T47D (cell line): ENCODE measurements around the gene SKI.

Experiments used
- DNase-seq, 2 experiments: peaks; one replicate each; pipeline versions ENCODE4 v3.0.0 to v3.0.0-alpha.2; 2011 to 2012; ENCODE audit warnings: low read depth in 1 of 2, low spot score in 1 of 2
- JUND ChIP-seq: IDR thresholded peaks from 2 replicates; pipeline ENCODE4 v1.6.1; 2012; ENCODE audit warnings: low read depth
- in situ Hi-C: cut with HindIII; loops from 2 replicates; pipeline ENCODE4 v1.10.0; 2016; ENCODE audit warnings: low sequenced_read_pairs, low pct_unique_long_range_greater_than_20kb

Gene SKI

GRCh38 chr1:2216767-2217058, 11.4 kb upstream of the SKI start:
- in situ Hi-C loops, result no loop called here
- DNase-seq, result no peak
- no peak for TF ChIP-seq JUND

DNA sequence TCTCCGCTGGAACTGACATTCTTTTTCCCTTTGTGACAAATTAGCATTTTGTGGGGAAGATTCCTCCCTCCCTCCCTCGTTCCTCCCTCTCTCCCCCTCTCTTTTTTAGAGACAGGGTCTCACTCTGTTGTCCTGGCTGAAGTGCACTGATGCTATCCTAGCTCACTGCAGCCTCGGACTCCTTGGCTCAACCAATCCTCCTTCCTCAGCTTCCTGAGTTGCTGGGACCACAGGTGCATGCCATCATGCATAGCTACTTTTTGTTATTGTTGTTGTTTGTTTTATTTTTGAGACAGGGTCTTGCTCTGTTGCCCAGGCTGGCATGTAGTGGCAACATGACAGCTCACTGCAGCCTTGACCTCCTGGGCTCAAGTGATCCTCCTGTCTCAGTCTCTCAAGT, 6.8 kb upstream of the SKI start:
- DNase-seq, result no peak
- no peak for TF ChIP-seq JUND
- in situ Hi-C loops, result no loop called here

- in situ Hi-C loops, result no loop called here
- no peak for TF ChIP-seq JUND
Measured at GRCh38 chr1:2224170-2224584, 3.9 kb upstream of the SKI start.

DNA sequence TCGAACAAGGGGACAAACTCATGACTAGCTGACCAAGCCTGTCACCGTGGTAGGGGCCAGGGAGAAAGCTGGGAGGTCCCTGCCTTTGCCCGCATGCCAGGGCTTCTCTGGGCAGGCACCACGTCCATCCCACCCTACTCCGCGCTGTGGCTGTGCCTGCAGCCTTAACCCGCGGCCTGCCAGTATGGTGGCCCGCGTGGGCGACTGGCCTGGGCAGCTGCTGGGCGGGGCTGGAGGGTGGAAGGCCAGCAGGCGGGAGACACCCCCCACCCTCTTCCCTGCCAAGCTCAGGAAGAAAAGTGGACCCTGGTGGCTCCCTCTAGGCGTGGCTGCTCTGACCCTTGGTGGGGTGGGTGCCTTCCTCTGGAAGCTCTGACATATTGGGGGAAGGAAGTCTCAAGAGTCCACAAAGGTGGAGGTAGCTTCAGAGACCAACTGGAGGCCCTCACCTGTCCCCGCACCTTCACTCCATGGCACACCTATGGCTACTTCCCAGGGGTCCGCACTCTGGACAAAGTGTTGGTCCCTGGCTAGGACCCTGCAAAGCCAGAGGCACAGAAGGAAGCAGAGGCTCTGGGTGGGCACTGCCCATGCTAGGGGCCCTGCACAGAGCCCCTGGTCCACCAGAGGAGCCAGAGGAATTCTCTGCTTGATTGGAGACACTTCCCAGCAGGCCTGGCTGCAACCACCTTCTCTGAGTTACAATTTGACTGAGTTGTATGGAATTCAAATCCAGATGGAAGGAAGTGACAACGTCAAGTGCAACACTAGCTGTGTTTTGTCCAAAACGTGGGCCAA, 3.3 kb upstream of the SKI start:
- no peak for DNase-seq
- no peak for TF ChIP-seq JUND
- in situ Hi-C loops, result no loop called here

More at GRCh38 chr1:2224170-2224584, 3.9 kb upstream of the SKI start:
- no peak for DNase-seq

DNA sequence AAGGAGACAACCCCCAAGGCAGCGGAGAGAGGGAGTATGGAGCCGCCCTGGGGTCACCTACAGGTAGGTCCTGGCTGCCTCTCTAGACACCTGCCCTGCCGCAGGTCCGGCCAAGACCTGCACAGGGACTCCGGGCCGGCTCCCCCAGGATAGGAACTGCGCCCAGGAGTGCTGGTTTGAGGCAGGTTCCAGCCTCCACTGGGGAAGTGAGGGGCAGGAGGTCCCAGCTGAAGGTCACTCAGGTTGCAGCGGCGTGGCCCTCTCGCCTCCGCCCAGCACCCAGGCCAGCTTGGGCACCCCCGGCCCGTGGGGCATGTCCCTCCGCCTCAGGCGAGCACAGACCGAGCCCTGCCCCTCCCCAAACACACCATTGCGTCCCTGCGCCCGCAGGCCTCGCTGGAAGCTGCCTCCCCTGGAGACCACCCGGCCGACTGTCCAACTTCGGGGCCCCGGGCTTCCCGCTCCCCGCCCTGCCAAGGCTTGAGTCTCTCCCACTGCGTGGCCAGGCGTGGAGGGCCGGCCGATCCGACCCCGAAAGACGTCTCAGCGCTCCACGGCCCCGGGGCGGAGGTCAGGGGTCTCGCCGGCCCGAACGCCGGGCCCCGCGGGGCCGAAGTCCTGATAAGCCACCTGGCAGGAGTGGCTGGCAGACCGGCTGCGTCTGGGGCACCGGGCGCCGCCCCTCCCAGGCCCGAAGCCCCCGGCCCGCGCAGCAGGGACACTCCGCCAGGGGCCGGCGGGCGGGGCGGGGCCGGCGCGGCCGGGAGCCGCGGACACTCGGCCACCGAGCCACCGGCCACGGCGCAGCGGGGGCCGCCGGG, 1.4 kb upstream of the SKI start:
- no peak for TF ChIP-seq JUND
- in situ Hi-C loops, result no loop called here
- no peak for DNase-seq

GRCh38 chr1:2227346-2228156, 568 bp upstream of the SKI start:
- no peak for TF ChIP-seq JUND
- in situ Hi-C loops, result no loop called here
- peak; percentile 96 to 98 for DNase-seq

DNA sequence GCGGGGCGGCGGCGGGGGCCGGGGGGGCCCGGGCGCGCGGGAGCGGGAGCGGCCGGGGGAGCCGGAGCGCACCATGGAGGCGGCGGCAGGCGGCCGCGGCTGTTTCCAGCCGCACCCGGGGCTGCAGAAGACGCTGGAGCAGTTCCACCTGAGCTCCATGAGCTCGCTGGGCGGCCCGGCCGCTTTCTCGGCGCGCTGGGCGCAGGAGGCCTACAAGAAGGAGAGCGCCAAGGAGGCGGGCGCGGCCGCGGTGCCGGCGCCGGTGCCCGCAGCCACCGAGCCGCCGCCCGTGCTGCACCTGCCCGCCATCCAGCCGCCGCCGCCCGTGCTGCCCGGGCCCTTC, 546 bp downstream of the SKI start:
- no peak for TF ChIP-seq JUND
- in situ Hi-C loops, result no loop called here
- no peak for DNase-seq

DNA sequence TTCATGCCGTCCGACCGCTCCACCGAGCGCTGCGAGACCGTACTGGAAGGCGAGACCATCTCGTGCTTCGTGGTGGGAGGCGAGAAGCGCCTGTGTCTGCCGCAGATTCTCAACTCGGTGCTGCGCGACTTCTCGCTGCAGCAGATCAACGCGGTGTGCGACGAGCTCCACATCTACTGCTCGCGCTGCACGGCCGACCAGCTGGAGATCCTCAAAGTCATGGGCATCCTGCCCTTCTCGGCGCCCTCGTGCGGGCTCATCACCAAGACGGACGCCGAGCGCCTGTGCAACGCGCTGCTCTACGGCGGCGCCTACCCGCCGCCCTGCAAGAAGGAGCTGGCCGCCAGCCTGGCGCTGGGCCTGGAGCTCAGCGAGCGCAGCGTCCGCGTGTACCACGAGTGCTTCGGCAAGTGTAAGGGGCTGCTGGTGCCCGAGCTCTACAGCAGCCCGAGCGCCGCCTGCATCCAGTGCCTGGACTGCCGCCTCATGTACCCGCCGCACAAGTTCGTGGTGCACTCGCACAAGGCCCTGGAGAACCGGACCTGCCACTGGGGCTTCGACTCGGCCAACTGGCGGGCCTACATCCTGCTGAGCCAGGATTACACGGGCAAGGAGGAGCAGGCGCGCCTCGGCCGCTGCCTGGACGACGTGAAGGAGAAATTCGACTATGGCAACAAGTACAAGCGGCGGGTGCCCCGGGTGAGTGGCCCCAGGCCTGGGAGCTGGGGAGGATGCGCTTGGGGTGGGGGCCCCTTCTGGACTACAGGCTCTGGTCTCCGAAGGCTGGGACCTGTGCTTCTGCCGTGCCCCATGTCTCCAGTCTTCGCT, 1.1 kb downstream of the SKI start:
- in situ Hi-C loops, result no loop called here
- no peak for TF ChIP-seq JUND
- DNase-seq, result peak; percentile 60 to 65

GRCh38 chr1:2229911-2230731, 2.0 kb downstream of the SKI start:
- no peak for TF ChIP-seq JUND
- no peak for DNase-seq
- in situ Hi-C loops, result no loop called here

DNA sequence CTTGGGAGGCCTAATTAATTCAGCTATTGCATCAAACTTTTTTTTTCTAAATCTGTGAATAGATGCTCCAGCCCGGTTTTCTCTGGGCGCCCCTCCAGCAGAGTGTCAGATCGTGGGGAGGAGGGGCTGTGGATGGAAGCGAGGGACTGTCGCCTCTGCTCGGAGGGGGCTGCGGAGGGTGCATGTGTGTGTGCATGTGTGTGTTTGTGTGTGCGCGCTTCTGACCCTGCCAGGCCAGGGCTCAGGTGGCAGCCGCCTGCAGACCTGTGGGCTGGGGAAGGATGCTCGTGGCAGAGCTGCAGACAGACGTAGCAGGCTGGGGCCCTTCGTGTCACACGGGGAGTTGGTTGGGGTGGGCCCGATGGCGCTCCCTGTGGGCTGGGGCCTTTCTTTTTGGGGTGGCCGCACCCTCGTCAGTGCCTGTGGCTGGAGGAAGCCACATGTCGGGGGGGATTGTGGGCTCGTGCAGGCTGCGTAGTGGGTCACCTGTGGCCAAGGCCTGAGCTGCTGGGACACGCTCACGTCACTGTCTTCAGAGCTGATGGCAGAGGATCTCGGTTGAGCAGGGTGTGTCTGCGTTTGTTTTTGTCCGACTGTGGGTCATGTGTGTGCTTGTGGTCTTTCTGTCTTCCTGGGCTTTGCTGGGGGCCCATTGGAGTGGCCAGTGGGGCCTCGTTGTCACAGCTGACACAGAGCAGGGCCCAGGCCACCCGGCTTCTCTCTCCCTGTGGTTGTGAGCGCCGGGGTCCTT, 2.8 kb downstream of the SKI start:
- in situ Hi-C loops, result no loop called here
- DNase-seq, result no peak
- TF ChIP-seq JUND, result no peak
